AG09319 (cell line): ENCODE data around the gene SETBP1.

ENCODE experiments used
- DNase-seq: peaks from one replicate; pipeline ENCODE4 v3.0.0-alpha.2; 2010; ENCODE audit warnings: low read depth; ENCODE audit errors: extremely low read depth
- TF ChIP-seq, protein P1 (sequence below): IDR thresholded peaks from 2 replicates; pipeline ENCODE4 v1.5.1; 2011; ENCODE audit warnings: low read depth, mild to moderate bottlenecking, inconsistent platforms, low read length, moderate library complexity

SETBP1 gene

GRCh38 chr18:45110577-45111501 is 430.2 kb downstream of the SETBP1 start:
- TF ChIP-seq, protein P1, sequence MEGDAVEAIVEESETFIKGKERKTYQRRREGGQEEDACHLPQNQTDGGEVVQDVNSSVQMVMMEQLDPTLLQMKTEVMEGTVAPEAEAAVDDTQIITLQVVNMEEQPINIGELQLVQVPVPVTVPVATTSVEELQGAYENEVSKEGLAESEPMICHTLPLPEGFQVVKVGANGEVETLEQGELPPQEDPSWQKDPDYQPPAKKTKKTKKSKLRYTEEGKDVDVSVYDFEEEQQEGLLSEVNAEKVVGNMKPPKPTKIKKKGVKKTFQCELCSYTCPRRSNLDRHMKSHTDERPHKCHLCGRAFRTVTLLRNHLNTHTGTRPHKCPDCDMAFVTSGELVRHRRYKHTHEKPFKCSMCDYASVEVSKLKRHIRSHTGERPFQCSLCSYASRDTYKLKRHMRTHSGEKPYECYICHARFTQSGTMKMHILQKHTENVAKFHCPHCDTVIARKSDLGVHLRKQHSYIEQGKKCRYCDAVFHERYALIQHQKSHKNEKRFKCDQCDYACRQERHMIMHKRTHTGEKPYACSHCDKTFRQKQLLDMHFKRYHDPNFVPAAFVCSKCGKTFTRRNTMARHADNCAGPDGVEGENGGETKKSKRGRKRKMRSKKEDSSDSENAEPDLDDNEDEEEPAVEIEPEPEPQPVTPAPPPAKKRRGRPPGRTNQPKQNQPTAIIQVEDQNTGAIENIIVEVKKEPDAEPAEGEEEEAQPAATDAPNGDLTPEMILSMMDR: no peak
- no peak for DNase-seq

GRCh38 chr18:45111502-45111848 is 430.8 kb downstream of the SETBP1 start:
- TF ChIP-seq, protein P1: no peak
- no peak for DNase-seq

GRCh38 chr18:45112682-45113081 is 432.0 kb downstream of the SETBP1 start:
- TF ChIP-seq, protein P1: no peak
- no peak for DNase-seq

DNA sequence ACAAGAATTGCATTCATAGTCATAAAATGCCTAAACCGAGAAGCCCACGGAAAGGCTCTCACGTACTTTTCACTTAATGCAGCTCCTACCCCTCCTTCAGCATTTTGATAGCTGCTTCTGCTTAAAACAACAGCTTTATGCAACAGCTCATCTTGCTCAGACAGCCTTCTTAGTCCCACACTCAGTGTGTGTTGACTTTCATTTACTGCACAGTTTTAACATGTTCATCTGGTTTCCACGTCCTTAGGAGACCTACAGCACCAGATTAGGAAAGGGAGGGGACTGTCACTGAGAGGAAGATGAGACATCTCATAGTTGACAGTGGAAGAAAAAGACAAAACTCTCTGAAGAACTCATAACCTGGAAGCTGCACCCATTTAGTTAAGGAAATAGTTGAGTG is 435.4 kb downstream of the SETBP1 start:
- no peak for DNase-seq
- TF ChIP-seq, protein P1: no peak
